Liver (tissue), 9 donors: ENCODE measurements around the gene MRPL21. TPM values are rescaled to one million over a fixed set of nuclear protein-coding genes. Genes with fewer than 3 reads are reported as not detected.
"Not testable (repeated sequence)": the region's sequence is repeated elsewhere in the genome, so short reads cannot be mapped to it uniquely, and the experiment has no call there.

Source experiments
- DNase-seq: peaks from one replicate; pipeline ENCODE4 v3.0.0-alpha.2; 2017; ENCODE audit warnings: low spot score
- H3K27ac ChIP-seq, 2 donors: one replicate each; pipeline ENCODE4 v1.7.0; 2013; ENCODE audit warnings: inconsistent platforms in 2 of 2, low read length in 2 of 2, control low read depth in 1 of 2, low read depth in 1 of 2, mild to moderate bottlenecking in 1 of 2
- H3K27me3 ChIP-seq, 4 donors: one replicate each; pipeline versions ENCODE4 v1.6.1 to v1.7.0; 2013; ENCODE audit warnings: low read length in 3 of 4, inconsistent platforms in 1 of 4, mild to moderate bottlenecking in 1 of 4, moderate library complexity in 1 of 4; ENCODE audit not compliant: control insufficient read depth in 4 of 4, insufficient read depth in 4 of 4
- H3K36me3 ChIP-seq, 4 donors: one replicate each; pipeline versions ENCODE4 v1.6.1 to v1.7.0; 2013; ENCODE audit warnings: low read length in 3 of 4, mild to moderate bottlenecking in 3 of 4, low read depth in 1 of 4, moderate library complexity in 1 of 4; ENCODE audit not compliant: control insufficient read depth in 4 of 4, insufficient read depth in 3 of 4
- H3K4me1 ChIP-seq, 4 donors: one replicate each; pipeline versions ENCODE4 v1.6.1 to v1.7.0; 2013; ENCODE audit warnings: low read length in 3 of 4, mild to moderate bottlenecking in 3 of 4, moderate library complexity in 1 of 4; ENCODE audit not compliant: control insufficient read depth in 4 of 4, insufficient read depth in 4 of 4
- H3K4me3 ChIP-seq, 3 donors: one replicate each; pipeline versions ENCODE4 v1.6.1 to v1.7.0; 2013; ENCODE audit warnings: low read length in 3 of 3, control low read depth in 1 of 3, low read depth in 1 of 3, mild to moderate bottlenecking in 1 of 3
- H3K9ac ChIP-seq, 2 donors: one replicate each; pipeline ENCODE4 v1.7.0; 2013; ENCODE audit warnings: low read length in 2 of 2, mild to moderate bottlenecking in 2 of 2, moderate library complexity in 2 of 2, control low read depth in 1 of 2, low read depth in 1 of 2
- H3K9me3 ChIP-seq, 4 donors: one replicate each; pipeline versions ENCODE4 v1.6.1 to v1.7.0; 2013; ENCODE audit warnings: low read length in 3 of 4; ENCODE audit not compliant: control insufficient read depth in 4 of 4
- GABPA ChIP-seq, 2 donors: IDR thresholded peaks in 1 of 2; conservative IDR thresholded peaks in 1 of 2; 2 replicates each; pipeline ENCODE4 v1.6.1; 2016; ENCODE audit warnings: antibody characterized with exemption in 2 of 2, mild to moderate bottlenecking in 1 of 2, moderate library complexity in 1 of 2
- RAD21 ChIP-seq, 2 donors: IDR thresholded peaks; 2 replicates each; pipeline ENCODE4 v1.6.1; 2016; ENCODE audit warnings: antibody characterized with exemption in 2 of 2, mild to moderate bottlenecking in 2 of 2
- RXRA ChIP-seq, 2 donors: IDR thresholded peaks; 2 replicates each; pipeline ENCODE4 v1.6.1; 2017 to 2018; ENCODE audit warnings: antibody characterized with exemption in 2 of 2, mild to moderate bottlenecking in 1 of 2
- WGBS: extraction: QIAGEN DNeasy Blood & Tissue Kit; methylation state at CpG from one replicate; pipeline ENCODE4 v1.1.7; 2013; 5-methylcytosine and 5-hydroxymethylcytosine counted together
- polyA plus RNA-seq, 2 donors: library from polyadenylated mRNA; stranded (reverse) in 1 of 2; unstranded in 1 of 2; fragments of 200-250 nt in 1 of 2; fragments of >200 nt in 1 of 2; fragmentation: Nextera tagmentation in 1 of 2; extraction: Ambion mirVana in 1 of 2; gene quantifications; one replicate each; pipeline versions ENCODE4 v1.2.1 to v1.2.3, GENCODE V29; 2013 to 2015
- total RNA-seq, 2 donors: library from RNA; depleted of rRNA; stranded (reverse); fragments of >200 nt; gene quantifications; one replicate each; pipeline ENCODE4 v1.2.3, GENCODE V29; 2014
- TF ChIP-seq, protein P1 (sequence below): IDR thresholded peaks from 2 replicates; pipeline ENCODE4 v1.6.1; 2016; ENCODE audit warnings: antibody characterized with exemption
- TF ChIP-seq, protein P2 (sequence below): fragments of 150-350 bp; IDR thresholded peaks from 2 replicates; pipeline ENCODE4 v1.5.1; 2017; ENCODE audit warnings: improper control_type of control experiment, low read depth, low read length; ENCODE audit not compliant: missing input control
- donor health status: healthy.
- donor health status: healthy.
- donor health status: healthy.
- donor health status: healthy.
- donor health status: healthy.

MRPL21 gene
- total and polyA plus RNA-seq, 4 donors, result 22.3 to 76.8 (median 35.4) TPM

DNA sequence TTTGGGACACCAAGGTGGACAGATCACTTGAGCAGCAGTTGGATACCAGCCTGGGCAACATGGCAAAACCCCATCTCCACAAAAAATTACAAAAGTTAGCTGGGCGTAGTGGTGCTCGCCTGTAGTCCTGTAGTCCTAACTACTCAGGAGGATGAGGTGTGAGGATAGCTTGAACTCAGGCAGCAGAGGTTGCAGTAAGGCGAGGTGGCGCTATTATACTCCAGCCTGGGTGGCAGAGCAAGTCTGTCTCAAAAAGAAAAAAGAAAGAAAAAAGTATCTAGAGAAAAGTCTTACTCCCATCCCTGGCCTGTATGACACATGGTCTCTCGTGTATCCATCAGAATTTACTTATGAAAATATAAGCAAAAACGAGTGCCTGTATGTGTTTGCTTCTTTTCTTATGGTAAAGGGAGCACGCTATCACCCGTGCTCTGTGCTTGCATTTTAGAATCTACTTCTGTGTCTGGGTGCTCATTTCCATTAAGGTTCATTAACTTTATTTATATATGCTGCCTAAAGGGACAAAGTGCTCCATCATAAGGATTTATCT is 46.5 kb downstream of the MRPL21 start:
- Histone ChIP-seq H3K9me3 (no peaks in the 10 kb centered on the region), H3K4me3 (no peak overlapping the region), H3K4me1 (peaks cover 11 to 21% (median 18%) of the 10 kb centered on the region in 4 donors), H3K27me3 (no peaks in the 10 kb centered on the region), H3K27ac (peak overlapping the region; percentile 66 to 89), H3K9ac (peak overlapping the region in 1 of 2 donors; percentile 20), H3K36me3 (no peaks in the 10 kb centered on the region)
- no peak for DNase-seq
- 59% methylated on average over 8 of the region's 8 CpGs for WGBS
- TF ChIP-seq, protein P1, sequence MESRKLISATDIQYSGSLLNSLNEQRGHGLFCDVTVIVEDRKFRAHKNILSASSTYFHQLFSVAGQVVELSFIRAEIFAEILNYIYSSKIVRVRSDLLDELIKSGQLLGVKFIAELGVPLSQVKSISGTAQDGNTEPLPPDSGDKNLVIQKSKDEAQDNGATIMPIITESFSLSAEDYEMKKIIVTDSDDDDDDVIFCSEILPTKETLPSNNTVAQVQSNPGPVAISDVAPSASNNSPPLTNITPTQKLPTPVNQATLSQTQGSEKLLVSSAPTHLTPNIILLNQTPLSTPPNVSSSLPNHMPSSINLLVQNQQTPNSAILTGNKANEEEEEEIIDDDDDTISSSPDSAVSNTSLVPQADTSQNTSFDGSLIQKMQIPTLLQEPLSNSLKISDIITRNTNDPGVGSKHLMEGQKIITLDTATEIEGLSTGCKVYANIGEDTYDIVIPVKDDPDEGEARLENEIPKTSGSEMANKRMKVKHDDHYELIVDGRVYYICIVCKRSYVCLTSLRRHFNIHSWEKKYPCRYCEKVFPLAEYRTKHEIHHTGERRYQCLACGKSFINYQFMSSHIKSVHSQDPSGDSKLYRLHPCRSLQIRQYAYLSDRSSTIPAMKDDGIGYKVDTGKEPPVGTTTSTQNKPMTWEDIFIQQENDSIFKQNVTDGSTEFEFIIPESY, result no peak
- peak in 1 of 2 donors; percentile 60 for TF ChIP-seq GABPA (IDR thresholded peaks at IDR 0.05 in 1 of 2, conservative IDR thresholded peaks at IDR 0.05 in 1 of 2)

DNA sequence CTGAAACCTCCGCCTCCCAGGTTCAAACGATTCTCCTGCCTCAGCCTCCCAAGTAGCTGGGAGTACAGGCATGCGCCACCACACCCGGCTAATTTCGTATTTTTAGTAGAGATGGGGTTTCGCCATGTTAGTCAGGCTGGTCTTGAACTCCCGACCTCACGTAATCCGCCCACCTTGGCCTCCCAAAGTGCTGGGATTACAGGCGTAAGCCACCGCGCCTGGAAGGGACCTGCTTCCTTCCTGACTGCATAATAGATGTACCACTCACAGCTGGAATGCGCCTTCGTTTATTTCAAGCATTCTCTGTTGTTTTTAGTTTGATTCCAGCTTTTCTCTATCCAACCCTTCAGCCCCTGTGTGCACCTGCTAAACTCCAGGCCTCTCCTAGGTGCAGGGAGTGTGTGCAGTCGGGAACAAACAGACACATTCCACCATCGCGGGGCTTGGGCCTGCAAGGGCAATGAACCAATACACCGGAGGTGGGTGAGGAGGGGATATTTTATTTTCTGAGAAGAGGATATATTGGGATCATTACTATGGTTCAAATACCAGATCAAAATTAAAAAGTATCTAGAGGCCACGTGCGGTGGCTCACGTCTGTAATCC is 47.1 kb downstream of the MRPL21 start:
- Histone ChIP-seq H3K27ac (peak overlapping the region; percentile 66 to 89), H3K4me1 (peaks cover 11 to 21% (median 18%) of the 10 kb centered on the region in 4 donors)
- H3K36me3 ChIP-seq, H3K9me3 ChIP-seq, H3K9ac ChIP-seq, H3K4me3 ChIP-seq, H3K27me3 ChIP-seq, DNase-seq: not testable (repeated sequence)
- 85% methylated on average over 21 of the region's 21 CpGs for WGBS

DNA sequence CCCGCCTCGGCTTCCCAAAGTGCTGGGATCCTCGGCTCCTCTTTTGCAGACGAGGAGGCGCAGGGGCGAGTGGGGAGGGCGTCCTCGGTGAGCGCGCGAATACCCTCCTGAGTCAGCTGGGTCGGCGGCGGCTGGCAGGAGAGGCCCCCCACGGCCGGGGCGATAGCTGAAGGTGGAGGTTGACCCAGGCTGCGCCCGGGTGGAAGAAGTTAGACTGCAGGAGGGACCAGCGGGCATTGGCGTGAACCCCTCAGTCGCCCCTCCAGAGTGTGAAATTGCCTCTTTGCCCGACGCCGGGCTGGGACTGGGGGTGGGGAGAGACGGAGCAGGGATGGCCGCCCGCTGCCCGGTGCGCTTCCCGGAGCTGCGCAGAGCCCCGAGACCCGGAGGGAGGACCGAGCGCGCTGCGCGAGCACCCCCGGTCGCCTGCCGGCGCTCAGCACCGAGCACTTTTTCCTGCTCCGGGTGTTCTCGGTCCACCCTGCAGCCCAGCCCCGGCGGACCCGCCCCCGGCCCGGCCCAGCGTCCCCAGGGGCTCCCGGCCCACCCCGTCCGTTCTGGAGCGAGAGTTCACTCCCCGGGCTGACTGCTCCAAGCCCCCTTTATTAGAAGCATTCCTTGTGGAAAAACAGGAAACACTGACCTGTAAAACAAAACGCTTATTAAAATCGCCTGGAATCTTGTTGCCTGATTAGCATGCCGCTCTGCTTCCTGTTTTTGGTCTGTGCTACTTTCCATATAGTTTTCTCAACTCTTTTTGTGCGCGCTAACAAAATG is 48.2 kb downstream of the MRPL21 start:
- DNase-seq, result peak; percentile 56
- H3K36me3 ChIP-seq, result no peaks in the 10 kb centered on the region
- peaks cover 11 to 21% (median 18%) of the 10 kb centered on the region in 4 donors for H3K4me1 ChIP-seq
- H3K27ac ChIP-seq, result no peak overlapping the region
- WGBS, result 36% methylated on average over 62 of the region's 62 CpGs
- peak overlapping the region in 1 of 2 donors; percentile 8 for H3K9ac ChIP-seq
- H3K9me3 ChIP-seq, result no peaks in the 10 kb centered on the region
- H3K27me3 ChIP-seq, result no peaks in the 10 kb centered on the region
- H3K4me3 ChIP-seq, result peak overlapping the region in 1 of 3 donors; percentile 44
- TF ChIP-seq RAD21 (IDR thresholded peaks at IDR 0.05), result peak in 1 of 2 donors; percentile 25
- no peak for TF ChIP-seq RXRA (IDR thresholded peaks at IDR 0.05)
- TF ChIP-seq, protein P2, sequence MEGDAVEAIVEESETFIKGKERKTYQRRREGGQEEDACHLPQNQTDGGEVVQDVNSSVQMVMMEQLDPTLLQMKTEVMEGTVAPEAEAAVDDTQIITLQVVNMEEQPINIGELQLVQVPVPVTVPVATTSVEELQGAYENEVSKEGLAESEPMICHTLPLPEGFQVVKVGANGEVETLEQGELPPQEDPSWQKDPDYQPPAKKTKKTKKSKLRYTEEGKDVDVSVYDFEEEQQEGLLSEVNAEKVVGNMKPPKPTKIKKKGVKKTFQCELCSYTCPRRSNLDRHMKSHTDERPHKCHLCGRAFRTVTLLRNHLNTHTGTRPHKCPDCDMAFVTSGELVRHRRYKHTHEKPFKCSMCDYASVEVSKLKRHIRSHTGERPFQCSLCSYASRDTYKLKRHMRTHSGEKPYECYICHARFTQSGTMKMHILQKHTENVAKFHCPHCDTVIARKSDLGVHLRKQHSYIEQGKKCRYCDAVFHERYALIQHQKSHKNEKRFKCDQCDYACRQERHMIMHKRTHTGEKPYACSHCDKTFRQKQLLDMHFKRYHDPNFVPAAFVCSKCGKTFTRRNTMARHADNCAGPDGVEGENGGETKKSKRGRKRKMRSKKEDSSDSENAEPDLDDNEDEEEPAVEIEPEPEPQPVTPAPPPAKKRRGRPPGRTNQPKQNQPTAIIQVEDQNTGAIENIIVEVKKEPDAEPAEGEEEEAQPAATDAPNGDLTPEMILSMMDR, result no peak
